ENCODE measurements around the gene LRIT1.

DNA sequence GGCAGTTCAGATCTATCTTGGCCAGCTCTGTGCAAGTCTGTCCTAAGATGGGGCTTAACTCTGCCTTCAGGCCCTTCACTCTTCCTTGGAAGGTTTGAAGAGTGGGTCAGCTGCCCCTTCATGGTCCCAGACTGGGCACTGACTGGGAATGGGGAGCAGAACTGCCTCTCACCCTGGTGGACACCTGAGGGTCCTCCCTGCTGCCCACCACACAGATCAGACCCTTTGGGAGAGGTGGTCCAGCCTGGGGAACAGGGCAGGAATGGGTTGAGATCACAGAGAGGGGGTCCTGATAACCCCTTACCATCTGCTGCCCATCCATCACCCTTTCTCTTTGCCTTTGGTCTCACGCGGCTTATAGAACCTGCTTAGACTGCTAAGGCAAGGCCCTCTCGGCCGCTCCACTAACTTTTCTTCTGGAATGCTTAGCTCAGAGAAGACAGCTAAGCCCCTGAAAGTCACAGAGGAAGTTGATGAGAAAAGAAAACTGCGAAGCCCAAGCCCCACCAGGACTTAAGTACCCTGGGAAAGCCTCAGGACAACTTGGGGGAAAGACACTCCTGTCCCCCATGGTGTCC is 47.4 kb downstream of the LRIT1 start:
- TF ChIP-seq EP300 (IDR thresholded peaks at IDR 0.05) (no peak), POLR2A (IDR thresholded peaks at IDR 0.05) (no peak)
- TF ChIP-seq, protein P1, sequence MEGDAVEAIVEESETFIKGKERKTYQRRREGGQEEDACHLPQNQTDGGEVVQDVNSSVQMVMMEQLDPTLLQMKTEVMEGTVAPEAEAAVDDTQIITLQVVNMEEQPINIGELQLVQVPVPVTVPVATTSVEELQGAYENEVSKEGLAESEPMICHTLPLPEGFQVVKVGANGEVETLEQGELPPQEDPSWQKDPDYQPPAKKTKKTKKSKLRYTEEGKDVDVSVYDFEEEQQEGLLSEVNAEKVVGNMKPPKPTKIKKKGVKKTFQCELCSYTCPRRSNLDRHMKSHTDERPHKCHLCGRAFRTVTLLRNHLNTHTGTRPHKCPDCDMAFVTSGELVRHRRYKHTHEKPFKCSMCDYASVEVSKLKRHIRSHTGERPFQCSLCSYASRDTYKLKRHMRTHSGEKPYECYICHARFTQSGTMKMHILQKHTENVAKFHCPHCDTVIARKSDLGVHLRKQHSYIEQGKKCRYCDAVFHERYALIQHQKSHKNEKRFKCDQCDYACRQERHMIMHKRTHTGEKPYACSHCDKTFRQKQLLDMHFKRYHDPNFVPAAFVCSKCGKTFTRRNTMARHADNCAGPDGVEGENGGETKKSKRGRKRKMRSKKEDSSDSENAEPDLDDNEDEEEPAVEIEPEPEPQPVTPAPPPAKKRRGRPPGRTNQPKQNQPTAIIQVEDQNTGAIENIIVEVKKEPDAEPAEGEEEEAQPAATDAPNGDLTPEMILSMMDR (IDR thresholded peaks at IDR 0.05): no peak
